ENCODE data around the gene ETV6. TPM values are rescaled to one million over a fixed set of nuclear protein-coding genes. Genes with fewer than 3 reads are reported as not detected.

The ETV6 gene
- total RNA-seq, 1 experiment from 2014 or later = 19.3 TPM

GRCh38 chr12:11834104-11834812, 184.8 kb downstream of the ETV6 start:
- peaks cover 13% of the 10 kb centered on the region for H3K36me3 Mint-ChIP-seq (ENCODE audit: insufficient read depth, unreplicated experiment)
- ChIA-PET CTCF (interaction anchor here (1.0 kb wide), 1 partner anchor 199 kb away, joined by 3 read pairs; no protein-coding TSS in a partner anchor), POLR2A (interaction anchor here (0.6 to 1.9 kb wide), 5 partner anchors 9 to 185 kb away, joined by 3 to 7 read pairs (median 3); partner anchors contain the start of gene ETV6)
- intact Hi-C loops (cut with micrococcal nuclease) = loop anchor here (10.0 kb wide), 1 partner anchor 249 kb away; no protein-coding TSS in a partner anchor
- H3K4me3 Mint-ChIP-seq (ENCODE audit: unreplicated experiment) = no peak overlapping the region
- H3K27me3 Mint-ChIP-seq (ENCODE audit: insufficient read depth, unreplicated experiment) = no peaks in the 10 kb centered on the region
- DNase-seq (ENCODE audit: unreplicated experiment) = peak; percentile 44
- TF ChIP-seq CTCF (IDR thresholded peaks at IDR 0.05; ENCODE audit: unreplicated experiment) = no peak
- H3K4me1 Mint-ChIP-seq (ENCODE audit: insufficient read depth, unreplicated experiment) = peaks cover 23% of the 10 kb centered on the region
- no TSS peak for BruUV-seq (replicated peaks)
- H3K27ac Mint-ChIP-seq (ENCODE audit: low read depth, unreplicated experiment) = peak overlapping the region; percentile 32
- H3K9me3 Mint-ChIP-seq (ENCODE audit: unreplicated experiment) = no peaks in the 10 kb centered on the region

DNA sequence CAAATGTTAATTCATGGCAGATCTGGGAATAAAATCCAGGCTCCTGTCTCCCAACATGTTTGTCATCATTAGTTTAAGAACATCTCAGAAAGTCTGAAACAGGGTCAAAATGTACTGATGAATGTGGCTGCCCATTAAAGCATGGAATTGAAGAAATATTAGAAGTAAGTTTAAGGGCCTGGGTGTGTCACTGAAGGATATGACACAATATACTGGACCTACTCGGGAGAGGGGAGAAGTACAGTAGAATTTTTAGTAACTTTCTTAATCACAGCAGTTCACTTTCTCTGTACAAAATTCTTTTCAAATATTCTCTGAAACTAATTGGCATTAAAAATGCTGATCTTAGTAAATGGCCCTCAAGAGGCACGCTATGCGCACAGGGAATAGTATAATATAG, 185.5 kb downstream of the ETV6 start:
- peaks cover 20% of the 10 kb centered on the region for H3K36me3 Mint-ChIP-seq (ENCODE audit: insufficient read depth, unreplicated experiment)
- intact Hi-C loops (cut with micrococcal nuclease) = loop anchor here (10.0 kb wide), 1 partner anchor 250 kb away; no protein-coding TSS in a partner anchor

GRCh38 chr12:11836282-11837151, 187.0 kb downstream of the ETV6 start:
- peaks cover 26% of the 10 kb centered on the region for H3K4me1 Mint-ChIP-seq (ENCODE audit: insufficient read depth, unreplicated experiment)
- intact Hi-C loops (cut with micrococcal nuclease) = loop anchor here (10.0 kb wide), 1 partner anchor 252 kb away; no protein-coding TSS in a partner anchor
- no peak overlapping the region for H3K4me3 Mint-ChIP-seq (ENCODE audit: unreplicated experiment)
- CTCF ChIA-PET = interaction anchor here (0.6 kb wide), 1 partner anchor 36 kb away, joined by 3 read pairs; no protein-coding TSS in a partner anchor
- POLR2A ChIA-PET = no interaction called here
- no peak for DNase-seq (ENCODE audit: unreplicated experiment)
- TF ChIP-seq CTCF (IDR thresholded peaks at IDR 0.05; ENCODE audit: unreplicated experiment) = no peak
- no TSS peak for BruUV-seq (replicated peaks)
- peaks cover 20% of the 10 kb centered on the region for H3K36me3 Mint-ChIP-seq (ENCODE audit: insufficient read depth, unreplicated experiment)
- H3K27me3 Mint-ChIP-seq (ENCODE audit: insufficient read depth, unreplicated experiment) = no peaks in the 10 kb centered on the region
- no peaks in the 10 kb centered on the region for H3K9me3 Mint-ChIP-seq (ENCODE audit: unreplicated experiment)
- no peak overlapping the region for H3K27ac Mint-ChIP-seq (ENCODE audit: low read depth, unreplicated experiment)

More for the DNA sequence above, 185.5 kb downstream of the ETV6 start:
- no peak for TF ChIP-seq CTCF (IDR thresholded peaks at IDR 0.05; ENCODE audit: unreplicated experiment)
- CTCF ChIA-PET = no interaction called here
- DNase-seq (ENCODE audit: unreplicated experiment) = no peak
- Mint-ChIP-seq H3K4me1 (ENCODE audit: insufficient read depth, unreplicated experiment) (peaks cover 26% of the 10 kb centered on the region), H3K4me3 (ENCODE audit: unreplicated experiment) (no peak overlapping the region), H3K9me3 (ENCODE audit: unreplicated experiment) (no peaks in the 10 kb centered on the region), H3K27me3 (ENCODE audit: insufficient read depth, unreplicated experiment) (no peaks in the 10 kb centered on the region), H3K27ac (ENCODE audit: low read depth, unreplicated experiment) (peak overlapping the region; percentile 32)
- BruUV-seq (replicated peaks) = no TSS peak
- POLR2A ChIA-PET = interaction anchor here (0.6 to 1.9 kb wide), 2 partner anchors 9 to 185 kb away, joined by 3 to 7 read pairs; partner anchors contain the start of gene ETV6

Measured in MCF 10A (cell line).